A673 (cell line): ENCODE measurements around the gene SRRM3.

Source experiments
- EZH2 ChIP-seq: fragments of 200-600 bp; sonication (generic); IDR thresholded peaks from 2 replicates; pipeline ENCODE4 v1.6.1; 2017; ENCODE audit warnings: borderline replicate concordance, low read depth, mild to moderate bottlenecking, mixed read lengths, antibody characterized with exemption, low read length; ENCODE audit not compliant: poor library complexity, severe bottlenecking
- TF ChIP-seq, protein P1 (sequence below): fragments of 300-800, 200-600 bp; sonication (generic); conservative IDR thresholded peaks from 2 replicates; pipeline ENCODE4 v1.5.1; 2017; ENCODE audit warnings: low read depth, mild to moderate bottlenecking, antibody characterized with exemption, low read length, moderate library complexity, mixed read lengths

DNA sequence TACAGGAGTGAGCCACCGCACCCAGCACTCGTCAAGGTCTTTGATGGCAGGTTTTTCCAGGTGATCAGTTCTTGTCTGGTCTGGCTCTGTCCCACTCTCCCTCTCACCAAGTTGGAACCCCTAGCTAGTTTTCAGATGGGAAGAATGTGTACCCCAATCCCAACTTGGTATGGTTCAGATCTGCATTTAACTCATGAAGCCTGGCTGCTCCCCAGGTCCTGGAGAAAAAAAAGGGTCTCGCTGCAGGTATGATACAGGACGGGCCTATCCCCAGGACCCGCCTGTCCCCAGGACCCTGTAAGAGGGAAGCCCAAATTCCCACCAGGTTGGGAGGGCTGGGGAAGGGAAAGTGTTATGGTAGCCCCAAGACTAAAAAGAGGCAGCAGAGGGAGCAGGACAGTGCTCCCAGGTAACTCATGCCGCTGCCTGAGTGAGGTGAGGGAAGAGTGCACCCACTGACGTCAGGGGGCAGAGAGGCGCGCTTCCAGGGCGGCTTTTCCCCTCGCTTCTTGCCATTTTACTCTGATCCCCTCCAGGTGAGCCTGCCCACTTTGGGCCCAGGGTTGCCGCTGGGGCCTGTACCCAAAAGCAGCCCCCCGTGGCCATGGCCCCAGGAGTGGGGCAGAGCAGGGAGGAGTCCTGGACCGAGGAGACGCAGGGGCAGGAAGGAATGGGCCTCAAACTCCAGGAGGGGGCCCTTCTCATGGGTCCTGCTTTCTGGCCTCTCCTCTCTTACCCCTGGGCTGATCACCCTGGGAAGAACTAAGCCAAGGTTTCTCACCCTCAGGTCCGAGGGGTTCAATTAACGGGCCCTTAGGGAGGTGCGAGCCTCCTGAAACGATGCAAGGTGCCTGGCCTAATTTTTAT lies 36.4 kb upstream of the SRRM3 start:
- TF ChIP-seq, protein P1, sequence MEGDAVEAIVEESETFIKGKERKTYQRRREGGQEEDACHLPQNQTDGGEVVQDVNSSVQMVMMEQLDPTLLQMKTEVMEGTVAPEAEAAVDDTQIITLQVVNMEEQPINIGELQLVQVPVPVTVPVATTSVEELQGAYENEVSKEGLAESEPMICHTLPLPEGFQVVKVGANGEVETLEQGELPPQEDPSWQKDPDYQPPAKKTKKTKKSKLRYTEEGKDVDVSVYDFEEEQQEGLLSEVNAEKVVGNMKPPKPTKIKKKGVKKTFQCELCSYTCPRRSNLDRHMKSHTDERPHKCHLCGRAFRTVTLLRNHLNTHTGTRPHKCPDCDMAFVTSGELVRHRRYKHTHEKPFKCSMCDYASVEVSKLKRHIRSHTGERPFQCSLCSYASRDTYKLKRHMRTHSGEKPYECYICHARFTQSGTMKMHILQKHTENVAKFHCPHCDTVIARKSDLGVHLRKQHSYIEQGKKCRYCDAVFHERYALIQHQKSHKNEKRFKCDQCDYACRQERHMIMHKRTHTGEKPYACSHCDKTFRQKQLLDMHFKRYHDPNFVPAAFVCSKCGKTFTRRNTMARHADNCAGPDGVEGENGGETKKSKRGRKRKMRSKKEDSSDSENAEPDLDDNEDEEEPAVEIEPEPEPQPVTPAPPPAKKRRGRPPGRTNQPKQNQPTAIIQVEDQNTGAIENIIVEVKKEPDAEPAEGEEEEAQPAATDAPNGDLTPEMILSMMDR, result no peak
- TF ChIP-seq EZH2, result no peak
